Right renal pelvis (tissue), 4 donors: Measurements from ENCODE around the gene RPLP2. TPM values are rescaled to one million over a fixed set of nuclear protein-coding genes. Genes with fewer than 3 reads are reported as not detected.

Experiments
- DNase-seq, 4 donors: peaks; one replicate each; pipeline ENCODE4 v3.0.0-alpha.2; 2013; ENCODE audit warnings: low read depth in 4 of 4, low spot score in 3 of 4, missing footprints in 1 of 4
- polyA plus RNA-seq, 4 donors: library from polyadenylated mRNA; unstranded; fragments of 120-200 nt; gene quantifications; one replicate each; pipeline ENCODE4 v1.2.1, GENCODE V29; 2013; ENCODE audit not compliant: insufficient read length in 4 of 4

The RPLP2 gene
- polyA plus RNA-seq, 4 donors: 857 to 1,329 (median 1,011) TPM

DNA sequence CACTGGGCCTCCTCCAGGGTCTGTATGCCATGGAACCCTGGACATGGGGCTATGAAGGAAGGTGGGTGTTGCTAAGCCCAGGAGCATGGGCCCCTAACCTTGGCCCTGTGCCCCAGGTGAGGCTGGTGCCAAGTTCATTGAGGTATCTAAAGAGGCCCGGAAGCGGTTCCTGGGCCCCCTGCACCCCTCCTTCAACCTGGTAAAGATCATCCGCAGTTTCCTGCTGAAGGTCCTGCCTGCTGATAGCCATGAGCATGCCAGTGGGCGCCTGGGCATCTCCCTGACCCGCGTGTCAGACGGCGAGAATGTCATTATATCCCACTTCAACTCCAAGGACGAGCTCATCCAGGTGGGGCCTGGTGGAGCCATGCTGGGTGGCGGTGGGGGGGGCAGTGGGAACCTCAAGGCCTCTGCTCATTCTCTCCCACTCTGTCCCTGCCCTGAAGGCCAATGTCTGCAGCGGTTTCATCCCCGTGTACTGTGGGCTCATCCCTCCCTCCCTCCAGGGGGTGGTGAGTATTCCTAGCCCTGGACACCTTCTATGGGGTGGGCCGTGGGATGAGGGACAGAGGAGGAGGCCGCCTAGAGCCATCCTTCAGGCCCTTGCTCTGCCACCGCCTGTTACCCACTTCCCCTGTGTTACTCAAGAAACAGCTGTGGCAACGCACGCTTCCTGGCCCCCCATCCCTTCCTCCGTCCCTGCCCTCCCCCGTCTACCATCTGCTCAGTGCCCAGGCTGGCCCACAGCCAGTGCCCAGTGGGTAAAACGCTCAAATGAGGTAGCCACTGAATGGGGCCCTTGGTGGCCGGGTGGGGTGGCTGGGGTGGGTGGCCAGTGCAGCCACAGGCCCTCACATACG, 12.0 kb downstream of the RPLP2 start:
- DNase-seq: no peak

DNA sequence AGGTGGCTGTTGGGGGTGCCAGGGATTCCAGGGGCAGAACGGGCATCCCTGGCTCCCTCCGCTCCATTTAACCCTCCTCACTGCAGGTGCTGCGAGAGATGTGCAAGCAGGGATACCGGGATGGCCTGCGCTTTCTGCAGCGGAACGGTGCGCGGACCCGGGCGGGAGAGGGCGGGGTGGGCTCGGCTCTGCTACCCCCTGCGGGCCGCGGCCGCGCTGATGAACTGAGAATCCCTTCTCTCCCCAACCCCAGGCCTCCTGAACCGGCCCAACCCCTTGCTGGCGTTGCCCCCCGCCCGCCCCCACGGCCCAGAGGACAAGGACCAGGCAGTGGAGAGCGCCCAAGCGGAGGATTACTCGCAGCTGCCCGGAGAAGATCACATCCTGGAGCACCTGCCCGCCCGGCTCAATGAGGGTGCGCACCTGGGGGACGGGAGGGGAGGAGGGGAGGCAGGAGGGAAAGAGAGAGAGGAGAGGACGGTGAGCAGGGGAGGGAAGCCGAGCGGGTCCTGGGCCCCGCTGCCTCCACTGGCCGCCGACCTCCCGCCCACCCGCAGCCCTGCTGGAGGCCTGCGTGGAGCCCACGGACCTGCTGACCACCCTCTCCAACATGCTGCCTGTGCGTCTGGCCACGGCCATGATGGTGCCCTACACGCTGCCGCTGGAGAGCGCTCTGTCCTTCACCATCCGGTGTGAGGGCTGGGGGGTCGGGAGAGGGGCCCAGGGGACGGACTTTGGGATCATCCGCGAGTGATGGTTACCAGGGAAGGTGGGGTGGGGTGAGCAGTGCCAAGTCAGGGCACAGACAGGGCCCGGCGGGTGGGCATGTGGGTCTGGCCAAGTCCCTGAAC, 13.9 kb downstream of the RPLP2 start:
- no peak for DNase-seq

DNA sequence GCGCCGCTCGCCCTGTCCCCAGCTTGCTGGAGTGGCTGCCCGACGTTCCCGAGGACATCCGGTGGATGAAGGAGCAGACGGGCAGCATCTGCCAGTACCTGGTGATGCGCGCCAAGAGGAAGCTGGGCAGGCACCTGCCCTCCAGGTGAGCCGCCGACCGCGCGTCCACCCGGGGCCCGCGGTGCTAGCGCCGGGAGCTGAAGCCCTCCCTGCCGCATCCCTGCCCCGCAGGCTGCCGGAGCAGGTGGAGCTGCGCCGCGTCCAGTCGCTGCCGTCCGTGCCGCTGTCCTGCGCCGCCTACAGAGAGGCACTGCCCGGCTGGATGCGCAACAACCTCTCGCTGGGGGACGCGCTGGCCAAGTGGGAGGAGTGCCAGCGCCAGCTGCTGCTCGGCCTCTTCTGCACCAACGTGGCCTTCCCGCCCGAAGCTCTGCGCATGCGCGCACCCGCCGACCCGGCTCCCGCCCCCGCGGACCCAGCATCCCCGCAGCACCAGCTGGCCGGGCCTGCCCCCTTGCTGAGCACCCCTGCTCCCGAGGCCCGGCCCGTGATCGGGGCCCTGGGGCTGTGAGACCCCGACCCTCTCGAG, 14.6 kb downstream of the RPLP2 start:
- no peak for DNase-seq

DNA sequence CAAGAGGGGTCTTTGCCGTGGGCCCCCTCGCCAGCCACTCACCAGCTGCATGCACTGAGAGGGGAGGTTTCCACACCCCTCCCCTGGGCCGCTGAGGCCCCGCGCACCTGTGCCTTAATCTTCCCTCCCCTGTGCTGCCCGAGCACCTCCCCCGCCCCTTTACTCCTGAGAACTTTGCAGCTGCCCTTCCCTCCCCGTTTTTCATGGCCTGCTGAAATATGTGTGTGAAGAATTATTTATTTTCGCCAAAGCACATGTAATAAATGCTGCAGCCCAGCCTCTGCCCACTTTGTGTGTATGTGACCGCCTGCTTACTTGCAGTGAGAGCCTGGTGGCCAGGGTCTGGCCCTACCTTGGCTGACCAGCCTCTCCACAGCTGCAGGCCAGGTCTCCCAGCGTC, 15.2 kb downstream of the RPLP2 start:
- no peak for DNase-seq

DNA sequence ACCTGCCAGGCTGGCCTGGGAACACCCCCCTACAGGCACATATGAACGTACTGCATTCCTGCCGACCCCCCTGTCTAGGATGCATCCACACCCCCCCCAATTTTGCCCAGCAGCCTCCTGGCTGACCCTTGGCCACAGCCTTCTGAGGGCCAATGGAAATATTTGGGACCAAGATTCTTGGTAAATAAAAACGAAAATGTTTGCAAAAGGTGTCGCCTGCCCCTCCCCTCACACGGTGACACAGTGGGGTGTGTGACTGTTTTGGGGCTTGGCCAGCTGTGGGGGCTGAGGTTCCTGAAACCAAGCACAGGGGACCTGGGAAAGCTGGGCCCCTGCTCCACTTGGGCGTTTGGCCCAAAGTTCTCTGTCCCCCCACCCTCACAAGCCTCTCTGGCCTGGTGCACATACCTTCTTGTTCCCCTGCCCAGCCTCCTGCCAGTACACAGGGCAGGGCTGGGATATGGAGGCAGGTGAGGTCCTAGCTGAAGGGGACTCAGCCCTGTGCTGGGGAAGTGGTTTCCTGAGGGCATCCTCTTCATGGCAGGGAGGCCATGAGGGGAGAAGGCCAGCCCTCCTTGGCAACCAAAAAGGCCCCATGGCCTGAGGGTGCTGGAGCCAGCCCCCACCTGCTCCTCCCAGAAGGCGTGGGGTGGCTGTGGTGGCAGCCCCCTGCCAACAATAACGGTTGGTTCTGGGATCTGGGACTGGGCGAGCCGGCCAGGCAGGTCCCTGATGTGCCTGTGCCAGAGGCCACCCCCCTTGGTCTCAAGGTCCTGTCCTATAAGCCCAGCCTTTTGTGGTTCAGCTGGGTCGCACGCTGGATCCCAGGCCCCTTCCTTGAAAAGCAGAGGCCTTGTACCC, 15.8 kb downstream of the RPLP2 start:
- no peak for DNase-seq

DNA sequence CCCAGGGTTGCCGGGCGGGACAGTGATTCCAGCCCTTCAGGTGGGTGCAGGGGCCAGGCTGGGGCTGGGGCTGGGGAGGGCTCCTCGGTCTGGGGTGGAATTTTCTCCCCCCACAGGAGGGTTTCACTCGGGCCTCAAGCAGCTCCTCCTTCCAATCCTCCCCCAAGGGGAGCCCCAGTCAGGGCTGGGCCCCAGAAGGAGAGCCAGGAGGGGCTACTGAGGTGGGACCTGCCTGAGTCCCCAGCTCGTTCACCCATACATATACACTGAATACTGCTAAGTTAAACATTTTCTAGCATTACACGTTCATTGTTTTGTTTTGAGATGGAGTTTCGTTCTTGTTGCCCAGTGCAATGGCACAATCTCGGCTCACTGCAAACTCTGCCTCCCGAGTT, 16.5 kb downstream of the RPLP2 start:
- DNase-seq: no peak

DNA sequence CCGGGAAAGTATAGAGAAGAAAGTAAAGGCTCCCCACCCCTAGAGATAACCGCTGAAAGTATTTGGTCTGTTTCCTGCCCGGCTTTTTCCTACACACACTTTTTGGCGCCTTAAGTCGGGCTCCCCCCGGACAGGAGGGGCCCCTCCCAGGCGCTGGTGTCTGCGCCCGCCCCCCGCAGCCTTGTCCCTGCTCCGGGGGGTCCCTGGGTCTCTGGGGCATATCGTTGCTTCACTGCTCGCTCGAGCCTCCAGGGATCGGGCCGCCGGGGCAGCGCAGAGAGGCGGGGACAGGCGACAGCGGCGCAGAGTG, 17.0 kb downstream of the RPLP2 start:
- DNase-seq: no peak

DNA sequence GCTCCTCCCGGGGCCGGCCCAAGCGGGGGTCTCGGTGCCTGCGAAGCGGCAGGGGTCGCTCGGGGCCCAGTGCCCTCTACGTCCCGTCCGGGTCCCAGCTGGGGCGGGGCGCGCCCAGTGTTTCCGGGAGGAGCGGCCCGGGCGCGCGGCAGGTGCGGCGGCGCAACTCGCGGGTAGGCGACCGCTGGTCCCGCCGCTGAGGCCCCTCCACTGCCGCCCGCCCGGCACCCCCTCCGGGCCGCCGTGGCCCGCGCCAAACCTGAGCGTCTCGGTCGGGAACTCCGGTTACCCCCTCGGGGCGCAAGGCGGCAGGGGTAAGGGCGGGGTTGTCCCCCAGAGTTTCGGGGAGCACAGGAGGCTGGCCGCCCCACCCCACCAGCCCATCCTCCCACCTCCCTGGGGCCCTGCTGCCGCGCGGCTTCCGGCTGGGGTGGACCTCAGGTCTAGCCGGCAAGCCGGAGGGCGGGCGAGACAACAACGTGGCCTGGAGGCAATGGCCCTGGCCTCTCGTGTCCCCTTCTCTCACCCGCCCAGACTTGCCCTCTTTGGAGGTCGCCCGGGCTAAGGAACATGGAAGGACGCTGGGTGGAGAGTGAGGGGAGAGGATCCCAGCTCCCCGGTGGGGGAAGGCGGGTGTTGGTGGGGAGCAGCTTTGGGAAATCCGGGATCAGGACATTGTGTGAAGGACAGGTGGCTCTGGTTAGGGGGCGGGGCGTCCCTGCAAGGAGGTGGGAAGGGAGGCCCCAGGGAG, 17.6 kb downstream of the RPLP2 start:
- DNase-seq: no peak

DNA sequence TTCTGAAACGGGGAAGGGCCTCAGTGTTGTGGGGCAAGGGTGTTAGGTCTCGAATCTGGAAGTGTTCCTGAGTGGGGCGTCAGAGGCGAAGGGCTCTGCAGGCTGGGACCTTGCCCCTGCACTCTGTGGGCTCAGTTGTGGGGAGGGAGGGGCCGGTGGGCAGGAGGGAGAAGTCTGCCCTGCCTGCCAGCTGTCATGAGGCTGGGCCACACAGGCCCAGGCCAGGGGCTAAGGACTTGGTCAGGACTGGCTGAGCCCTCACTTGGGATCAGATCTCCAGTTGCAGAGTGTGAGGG, 18.1 kb downstream of the RPLP2 start, which contains the start of gene CRACR2B:
CRACR2B (plus strand) TSS at position 23 of the 296 bp plus-strand sequence. CDS start 689 bp downstream, outside the sequence.
- DNase-seq: no peak

DNA sequence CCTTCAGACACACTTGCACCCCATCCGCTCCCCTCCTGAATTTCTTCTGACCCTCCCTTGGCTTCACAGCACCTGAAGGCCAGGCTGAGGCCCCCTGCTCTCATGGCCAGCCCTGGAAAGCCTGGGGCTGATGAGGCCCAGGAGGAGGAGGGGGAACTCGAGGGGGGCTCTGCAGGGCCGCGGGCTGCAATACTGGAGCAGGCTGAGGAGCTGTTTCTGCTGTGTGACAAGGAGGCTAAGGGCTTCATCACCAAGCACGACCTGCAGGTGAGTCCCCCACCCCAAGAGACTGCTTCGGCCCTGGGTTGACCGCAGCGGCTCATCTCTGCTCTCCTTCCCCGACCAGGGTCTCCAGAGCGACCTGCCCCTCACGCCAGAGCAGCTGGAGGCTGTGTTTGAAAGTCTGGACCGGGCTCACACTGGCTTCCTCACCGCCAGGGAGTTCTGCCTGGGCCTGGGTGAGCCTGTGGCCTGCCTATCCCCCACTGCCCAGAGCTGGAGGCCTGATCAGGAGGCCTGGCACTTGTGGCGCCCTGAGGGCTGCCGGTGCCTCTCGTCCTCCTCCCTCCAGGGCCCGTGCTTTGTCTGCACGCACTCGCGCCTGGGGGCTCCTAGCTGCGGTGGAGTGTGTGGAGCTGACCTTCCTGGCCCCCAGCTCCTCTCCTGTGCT, 18.9 kb downstream of the RPLP2 start:
- no peak for DNase-seq

DNA sequence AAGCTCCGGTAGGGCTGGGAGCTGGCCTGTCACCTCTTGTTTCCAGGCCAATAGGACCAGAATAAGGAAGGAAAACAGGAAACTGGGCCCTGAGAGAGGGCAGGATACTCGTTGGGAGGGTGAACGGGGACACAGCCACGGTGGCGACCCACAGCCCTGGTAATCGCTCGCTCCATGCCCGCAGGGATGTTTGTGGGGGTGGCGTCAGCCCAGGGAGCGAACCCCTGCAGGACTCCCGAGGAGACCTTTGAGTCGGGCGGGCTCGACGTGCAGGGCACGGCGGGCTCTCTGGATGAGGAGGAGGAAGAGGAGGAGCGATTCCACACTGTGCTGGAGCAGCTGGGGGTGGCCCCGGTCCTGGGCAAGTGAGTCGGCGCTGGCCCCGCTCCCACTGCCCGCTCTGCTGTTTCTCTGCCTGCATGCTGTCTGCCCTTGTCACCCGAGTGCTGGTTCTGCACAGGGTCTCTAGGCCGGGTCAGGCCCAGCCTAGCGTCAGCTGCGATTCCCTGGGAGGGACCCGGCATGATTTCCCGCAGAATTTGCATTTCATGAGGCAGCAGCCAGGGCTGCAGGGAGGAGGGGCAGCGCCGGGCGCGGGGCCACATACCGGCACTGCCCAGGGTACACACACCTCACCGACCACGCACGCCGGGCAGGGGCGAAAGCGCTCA, 19.5 kb downstream of the RPLP2 start:
- DNase-seq: no peak

DNA sequence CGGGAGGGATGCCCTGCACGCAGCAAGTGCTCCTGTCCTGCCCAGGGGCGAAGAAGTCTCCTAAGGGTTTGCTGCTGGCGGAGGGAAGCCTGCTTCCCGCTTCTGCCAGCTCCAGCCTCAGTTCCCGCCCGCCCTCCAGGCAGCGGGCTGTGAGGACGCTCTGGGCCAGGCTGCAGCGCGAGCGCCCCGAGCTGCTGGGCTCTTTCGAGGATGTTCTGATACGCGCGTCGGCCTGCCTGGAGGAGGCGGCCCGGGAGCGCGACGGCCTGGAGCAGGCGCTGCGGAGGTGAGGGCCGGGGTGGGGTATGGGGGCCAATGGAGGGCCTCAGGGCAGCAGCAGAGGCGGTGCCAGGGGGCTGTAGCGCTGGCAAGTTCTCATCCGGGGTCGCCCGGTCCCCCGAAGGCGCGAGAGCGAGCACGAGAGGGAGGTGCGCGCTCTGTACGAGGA, 20.1 kb downstream of the RPLP2 start:
- DNase-seq: no peak

DNA sequence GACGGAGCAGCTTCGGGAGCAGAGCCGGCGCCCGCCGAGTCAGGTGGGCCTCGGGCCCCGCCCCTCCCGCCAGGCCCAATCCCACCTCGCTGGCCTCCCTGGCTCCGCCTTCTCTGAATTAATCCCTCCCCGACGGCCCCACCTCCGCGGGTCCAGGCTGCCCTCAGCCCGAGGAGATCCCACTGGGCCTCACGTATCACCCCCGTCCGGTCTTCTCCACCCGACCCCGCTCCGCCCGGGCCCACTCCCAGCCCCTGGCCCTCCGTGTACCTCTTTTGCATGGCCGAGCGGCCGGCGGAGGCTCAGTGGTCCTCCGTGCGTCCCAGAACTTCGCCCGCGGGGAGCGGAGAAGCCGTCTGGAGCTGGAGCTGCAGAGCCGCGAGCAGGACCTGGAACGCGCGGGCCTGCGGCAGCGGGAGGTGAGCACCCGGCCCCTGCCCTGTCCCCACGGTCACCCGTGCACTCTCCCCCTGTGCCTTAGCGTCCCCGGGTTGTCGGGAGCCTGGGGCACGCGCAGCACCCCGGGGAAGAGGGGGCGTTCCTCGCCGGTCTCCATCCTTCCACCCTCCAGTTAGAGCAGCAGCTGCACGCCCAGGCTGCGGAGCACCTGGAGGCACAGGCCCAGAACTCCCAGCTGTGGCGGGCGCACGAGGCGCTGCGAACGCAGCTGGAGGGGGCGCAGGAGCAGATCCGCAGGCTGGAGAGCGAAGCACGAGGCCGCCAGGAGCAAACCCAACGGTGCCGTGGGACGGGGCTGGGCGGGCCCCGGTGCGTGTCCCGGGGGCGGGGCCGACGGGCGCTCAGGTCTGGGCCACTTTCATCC, 20.7 kb downstream of the RPLP2 start:
- no peak for DNase-seq

DNA sequence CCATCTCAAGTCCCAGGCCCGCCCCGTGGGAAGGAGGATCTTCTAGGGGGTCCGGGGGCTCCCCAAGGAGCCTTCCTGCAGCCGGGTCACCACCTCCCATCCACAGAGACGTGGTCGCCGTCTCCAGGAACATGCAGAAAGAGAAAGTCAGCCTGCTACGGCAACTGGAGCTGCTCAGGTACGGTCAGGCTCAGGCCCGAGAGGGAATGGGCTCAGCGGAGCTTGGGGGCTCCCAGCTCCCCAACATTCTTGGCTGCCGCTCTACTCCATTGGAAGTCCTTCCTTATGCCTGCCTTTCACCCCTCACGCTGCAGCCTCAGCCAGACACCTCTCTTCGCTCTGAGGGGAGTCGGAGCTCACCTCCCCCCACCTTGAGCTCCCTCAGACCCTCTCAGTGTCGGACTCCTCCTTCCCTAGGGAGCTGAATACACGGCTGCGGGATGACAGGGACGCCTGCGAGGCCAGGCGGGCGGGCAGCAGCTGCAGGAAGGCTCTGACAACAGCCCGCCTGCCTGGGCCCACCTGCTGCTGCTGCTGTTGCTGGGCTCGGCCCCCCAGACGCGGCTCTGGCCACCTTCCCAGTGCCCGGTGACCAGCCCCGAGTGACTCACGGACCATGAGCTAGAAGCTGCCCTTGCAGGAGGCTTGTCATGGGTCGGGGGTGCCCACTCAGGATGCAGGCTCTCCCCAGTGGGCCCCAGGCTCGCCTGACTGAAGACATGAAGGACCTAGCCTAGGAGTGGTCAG, 21.5 kb downstream of the RPLP2 start:
- no peak for DNase-seq

DNA sequence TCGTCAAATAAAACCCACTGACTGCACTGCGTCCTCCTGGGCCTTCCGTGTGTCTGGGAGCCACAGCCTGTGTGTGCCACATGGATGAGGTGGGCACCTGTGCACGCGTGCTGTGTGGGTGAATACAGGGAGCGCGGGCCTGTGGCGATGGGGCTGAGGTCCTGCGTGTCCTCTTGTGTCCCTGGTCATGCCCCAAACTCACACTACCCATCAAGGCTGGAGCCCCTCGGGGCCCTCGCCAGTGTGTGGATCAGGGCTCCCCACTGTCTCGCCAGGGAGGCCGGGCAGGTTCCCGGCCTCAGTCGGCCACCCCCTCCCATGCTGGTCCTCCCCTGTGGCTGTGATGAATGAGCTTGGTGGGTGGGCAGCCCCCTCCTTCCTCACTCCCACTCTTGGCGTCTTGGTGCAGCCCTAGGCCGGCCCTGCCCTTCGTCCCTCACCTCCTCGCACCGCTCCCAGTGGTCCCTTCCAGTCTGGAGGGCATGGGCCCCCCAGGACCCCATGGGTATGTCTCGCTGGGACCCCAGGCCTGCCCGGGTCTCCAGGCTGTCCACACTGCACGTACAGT, 22.3 kb downstream of the RPLP2 start:
- no peak for DNase-seq

DNA sequence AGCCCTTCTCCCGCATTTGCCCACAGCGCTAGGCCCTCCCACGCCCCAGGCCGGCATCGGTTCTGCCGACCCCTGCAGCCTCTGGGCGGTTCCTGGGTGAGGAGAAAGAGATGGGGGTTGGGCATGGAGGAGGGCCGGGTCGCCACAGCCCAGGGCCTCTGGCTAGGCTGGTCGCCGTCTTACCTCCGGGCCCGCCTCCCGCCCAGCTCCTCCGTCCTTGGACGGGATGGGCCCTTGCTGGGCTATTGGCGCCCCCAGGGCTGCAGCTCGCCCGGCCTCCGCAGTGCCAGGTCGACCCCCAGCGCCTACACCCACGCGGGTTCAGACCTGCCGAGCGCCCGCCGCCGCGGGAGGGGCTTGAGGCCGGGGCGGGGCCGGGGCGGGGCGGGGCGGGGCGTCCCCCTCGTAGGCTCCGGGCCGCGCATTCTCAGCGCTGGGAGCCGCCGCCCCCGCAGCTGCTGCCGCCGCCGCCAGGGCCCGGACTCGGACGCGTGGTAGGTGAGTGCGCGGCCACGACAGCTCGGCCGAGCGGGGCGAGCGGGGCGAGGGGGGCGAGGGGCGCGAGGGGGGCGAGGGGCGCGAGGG, 22.9 kb downstream of the RPLP2 start, which contains the start of gene CD151:
CD151 (plus strand) TSS at position 424 of the 585 bp plus-strand sequence. CDS start 3,118 bp downstream, outside the sequence.
- DNase-seq: no peak
